NCI-H2107 treated with DMSO at 0.1 percent for 48 hours (cell line): ENCODE measurements around the gene SIMC1.
"Not testable (repeated sequence)": the region's sequence is repeated elsewhere in the genome, so short reads cannot be mapped to it uniquely, and the experiment has no call there.

Experiments
- DNase-seq: peaks from one replicate; lab custom pipeline; 2025; ENCODE audit not compliant: unreplicated experiment; lab: John Stamatoyannopoulos, UW

SIMC1 gene

GRCh38 chr5:176214466-176215021 lies 23.7 kb upstream of the SIMC1 start:
- DNase-seq, result not testable (repeated sequence)

- DNase-seq, result not testable (repeated sequence)
Observed at GRCh38 chr5:176216393-176216916, 21.8 kb upstream of the SIMC1 start.

GRCh38 chr5:176217188-176217729 lies 21.0 kb upstream of the SIMC1 start:
- DNase-seq, result not testable (repeated sequence)

- DNase-seq, result not testable (repeated sequence)
Observed at GRCh38 chr5:176217764-176218163, 20.5 kb upstream of the SIMC1 start.

- DNase-seq, result not testable (repeated sequence)
Observed at GRCh38 chr5:176222006-176222405, 16.2 kb upstream of the SIMC1 start.

GRCh38 chr5:176228358-176228757 lies 9.9 kb upstream of the SIMC1 start:
- DNase-seq, result not testable (repeated sequence)

GRCh38 chr5:176233253-176233652 lies 5.0 kb upstream of the SIMC1 start:
- DNase-seq, result not testable (repeated sequence)

- DNase-seq, result not testable (repeated sequence)
Observed at GRCh38 chr5:176235155-176235554, 3.1 kb upstream of the SIMC1 start.

GRCh38 chr5:176238645-176239283 lies 540 bp downstream of the SIMC1 start:
- not testable (repeated sequence) for DNase-seq

GRCh38 chr5:176239304-176239703 lies 1.1 kb downstream of the SIMC1 start:
- not testable (repeated sequence) for DNase-seq

GRCh38 chr5:176244318-176244717 lies 6.1 kb downstream of the SIMC1 start:
- DNase-seq, result not testable (repeated sequence)

GRCh38 chr5:176245074-176245473 lies 6.8 kb downstream of the SIMC1 start:
- DNase-seq, result not testable (repeated sequence)

GRCh38 chr5:176245489-176245888 lies 7.3 kb downstream of the SIMC1 start:
- DNase-seq, result not testable (repeated sequence)

GRCh38 chr5:176250691-176251090 lies 12.5 kb downstream of the SIMC1 start:
- DNase-seq, result not testable (repeated sequence)

GRCh38 chr5:176252171-176252570 lies 13.9 kb downstream of the SIMC1 start:
- DNase-seq, result not testable (repeated sequence)

GRCh38 chr5:176253370-176254065 lies 15.3 kb downstream of the SIMC1 start:
- not testable (repeated sequence) for DNase-seq

- DNase-seq, result not testable (repeated sequence)
Observed at GRCh38 chr5:176254066-176254393, 15.8 kb downstream of the SIMC1 start.

- DNase-seq, result not testable (repeated sequence)
Observed at GRCh38 chr5:176257871-176258505, 19.8 kb downstream of the SIMC1 start.

GRCh38 chr5:176260682-176261081 lies 22.5 kb downstream of the SIMC1 start:
- not testable (repeated sequence) for DNase-seq

GRCh38 chr5:176266448-176266847 lies 28.2 kb downstream of the SIMC1 start:
- DNase-seq, result not testable (repeated sequence)

- DNase-seq, result not testable (repeated sequence)
Observed at GRCh38 chr5:176289018-176289417, 50.8 kb downstream of the SIMC1 start.
